ENCODE results near the gene HFE.
"Not testable (repeated sequence)": the region's sequence is repeated elsewhere in the genome, so short reads cannot be mapped to it uniquely, and the experiment has no call there.

Gene HFE

GRCh38 chr6:26087284-26088115 lies at the start of gene HFE:
TSS of gene HFE (plus strand) at chr6:26087429. CDS start at chr6:26087441, 12 bp downstream.
- no peak for DNase-seq

DNA sequence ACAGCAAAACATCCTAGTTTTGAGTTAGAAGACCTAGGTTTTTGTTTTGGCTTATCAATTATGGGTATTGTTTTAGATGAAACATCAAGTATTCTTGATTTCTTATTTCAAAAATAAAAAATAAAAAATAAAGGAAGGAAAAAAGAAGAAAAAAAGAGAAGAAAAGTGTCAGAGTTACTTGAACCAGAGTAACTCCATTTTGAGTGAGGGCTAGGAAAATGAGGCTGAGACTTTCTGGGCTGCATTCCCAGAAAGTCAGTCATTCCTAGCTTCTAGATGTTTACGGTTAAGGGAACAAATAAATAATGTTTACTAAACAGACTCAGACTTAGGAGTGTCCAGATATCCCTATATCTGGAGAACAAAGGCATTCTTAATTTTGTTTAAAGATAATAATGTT lies 45.3 kb upstream of the HFE start:
- DNase-seq: no peak

GRCh38 chr6:26043384-26044139 lies 43.7 kb upstream of the HFE start:
- DNase-seq: peak; percentile 74

GRCh38 chr6:26044140-26045064 lies 42.8 kb upstream of the HFE start:
- peak; percentile 70 for DNase-seq

- peak; percentile 77 for DNase-seq
Measured at GRCh38 chr6:26045065-26045927, 41.9 kb upstream of the HFE start.

- no peak for DNase-seq
Measured at GRCh38 chr6:26045928-26046368, 41.3 kb upstream of the HFE start.

GRCh38 chr6:26047329-26047728 lies 39.9 kb upstream of the HFE start:
- DNase-seq: not testable (repeated sequence)

- DNase-seq: no peak
Measured at GRCh38 chr6:26048590-26048989, 38.6 kb upstream of the HFE start.

DNA sequence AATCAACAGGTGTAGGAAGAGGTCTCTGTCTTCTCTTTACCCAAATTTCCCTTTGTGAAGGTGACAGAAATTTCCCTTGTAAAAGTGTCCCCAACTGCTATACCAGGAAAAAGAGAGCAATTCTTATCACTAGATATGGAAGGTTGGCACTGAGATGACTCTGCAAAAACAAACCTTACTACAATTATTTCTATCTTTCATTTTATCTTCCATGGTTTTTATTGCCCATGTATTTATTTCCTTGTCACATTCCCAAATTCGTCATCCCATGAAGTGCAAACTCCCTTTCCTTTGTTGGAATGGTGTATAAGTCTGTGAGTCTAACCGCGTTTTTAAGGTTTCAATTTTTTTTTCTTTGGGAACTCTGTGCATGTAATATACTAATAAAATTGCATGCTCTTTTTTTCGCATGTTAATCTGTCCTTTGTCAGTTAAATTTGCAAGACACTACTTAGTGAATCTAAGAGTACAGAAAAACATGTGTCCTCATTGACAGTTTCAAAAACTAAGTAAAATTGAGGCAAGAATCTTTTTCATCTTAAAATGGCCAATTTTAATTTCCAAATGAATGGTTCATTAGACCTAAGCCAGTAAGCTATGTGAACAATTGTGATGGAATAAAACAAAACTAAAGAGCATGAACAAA lies 35.4 kb upstream of the HFE start:
- DNase-seq: no peak

DNA sequence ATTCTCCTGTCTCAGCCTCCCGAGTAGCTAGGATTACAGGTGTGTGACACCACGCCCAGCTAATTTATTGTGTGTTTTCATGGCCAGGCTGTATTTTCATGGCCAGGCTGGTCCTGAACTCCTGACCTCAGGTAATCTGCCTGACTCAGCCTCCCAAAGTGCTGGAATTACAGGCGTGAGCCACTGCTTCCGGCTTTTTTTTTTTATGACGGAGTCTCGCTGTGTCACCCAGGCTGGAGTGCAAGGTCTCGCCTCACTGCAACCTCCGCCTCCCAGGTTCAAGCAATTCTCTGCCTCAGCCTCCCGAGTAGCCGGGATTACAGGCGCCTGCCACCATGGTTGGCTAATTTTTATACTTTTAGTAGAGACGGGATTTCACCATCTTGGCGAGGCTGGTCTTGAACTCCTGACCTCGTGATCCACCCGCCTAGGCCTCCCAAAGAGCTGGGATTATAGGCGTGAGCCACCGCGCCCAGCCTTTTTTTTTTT lies 34.4 kb upstream of the HFE start:
- DNase-seq: not testable (repeated sequence)

DNA sequence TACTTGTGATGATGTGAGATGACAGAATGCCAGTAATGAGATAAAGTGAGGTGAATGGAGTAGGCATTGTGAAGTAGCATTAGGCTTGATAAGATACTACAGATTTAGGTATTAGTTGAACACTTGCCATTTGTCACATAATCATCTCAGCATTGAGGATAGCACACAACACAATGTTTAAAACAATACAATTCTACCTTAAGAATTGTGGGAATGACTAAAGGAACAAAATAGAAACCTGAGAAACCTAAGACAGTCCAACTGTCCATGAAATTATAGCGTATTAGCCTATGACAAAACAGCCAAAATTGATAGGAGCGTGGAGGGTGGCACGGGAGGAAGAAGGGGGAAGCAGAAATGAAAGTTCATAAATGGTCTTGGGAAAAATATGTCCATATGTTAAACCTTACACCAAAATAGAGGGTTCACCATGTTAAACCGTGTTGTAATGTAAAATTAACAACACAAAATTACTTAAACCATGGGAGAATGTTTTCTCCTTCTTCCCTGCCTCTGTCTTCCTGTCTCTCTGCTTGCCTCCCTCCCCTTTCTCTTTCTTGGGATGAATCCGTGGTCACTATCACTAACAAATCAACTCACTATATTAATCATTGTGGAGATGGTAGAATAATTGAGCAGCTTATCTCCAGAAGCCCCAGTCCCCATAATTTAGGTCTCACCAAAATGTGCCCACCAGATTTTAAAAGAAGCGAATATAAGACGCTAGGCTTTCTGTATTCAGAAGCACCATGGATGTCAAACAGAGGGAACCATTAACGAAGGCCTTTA lies 33.0 kb upstream of the HFE start:
- DNase-seq: no peak

- DNase-seq: peak; percentile 93
Measured at GRCh38 chr6:26054781-26055718, 32.2 kb upstream of the HFE start.

GRCh38 chr6:26055719-26056582 lies 31.3 kb upstream of the HFE start:
- peak; percentile 91 for DNase-seq

GRCh38 chr6:26056583-26057350 lies 30.5 kb upstream of the HFE start:
- DNase-seq: no peak

DNA sequence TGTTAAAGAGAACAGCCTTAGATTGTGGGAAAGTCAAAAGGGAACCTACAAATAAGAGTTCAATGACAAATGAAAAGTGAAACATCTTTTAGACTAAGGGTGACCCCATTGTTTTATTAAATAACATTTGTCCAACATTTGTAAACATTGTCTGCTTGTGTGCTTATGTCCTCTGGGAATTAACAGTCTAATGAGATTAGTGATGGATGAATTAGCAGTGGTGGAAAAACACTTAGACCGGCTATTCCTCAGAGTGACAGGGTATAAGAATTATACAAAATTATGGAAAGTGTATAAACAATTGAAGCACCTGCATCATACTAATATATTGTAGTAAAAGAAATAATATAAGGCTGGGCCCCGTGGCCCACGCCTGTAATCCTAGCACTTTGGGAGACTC lies 29.3 kb upstream of the HFE start:
- no peak for DNase-seq

GRCh38 chr6:26058477-26059033 lies 28.7 kb upstream of the HFE start:
- not testable (repeated sequence) for DNase-seq

DNA sequence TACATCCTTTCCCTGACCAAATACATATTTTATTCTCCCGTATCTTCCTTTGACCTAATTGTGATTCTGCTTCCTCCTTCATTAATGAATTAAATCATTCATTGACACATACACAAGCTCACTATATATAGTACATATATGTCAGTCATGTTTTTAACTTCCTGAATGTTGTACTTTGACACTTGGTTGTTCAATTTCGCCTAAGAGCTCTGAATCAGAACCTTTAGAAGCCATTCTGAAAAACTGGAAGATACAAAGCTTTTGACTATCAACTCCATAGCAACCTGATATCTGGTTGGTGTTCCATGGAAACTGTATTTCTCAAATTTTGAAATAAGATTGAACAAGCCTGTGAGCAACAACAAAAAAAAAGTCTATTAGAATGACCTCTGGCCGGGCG lies 27.3 kb upstream of the HFE start:
- no peak for DNase-seq

All from stimulated activated CD4-positive, alpha-beta T cell treated with anti-CD3 and anti-CD28 coated beads, Interleukin-1b, Interleukin-23, amount 100 ng/mL, for 48 hours (primary cell).